ENCODE results near the gene BABAM2.

The BABAM2 gene

GRCh38 chr2:28294451-28294850 lies 403.9 kb downstream of the BABAM2 start:
- in situ Hi-C loops (cut with MboI; ENCODE audit: low sequenced_read_pairs) = no loop called here

- in situ Hi-C loops (cut with MboI; ENCODE audit: low sequenced_read_pairs) = no loop called here
Observed at GRCh38 chr2:28296243-28296642, 405.7 kb downstream of the BABAM2 start.

- in situ Hi-C loops (cut with MboI; ENCODE audit: low sequenced_read_pairs) = no loop called here
Observed at GRCh38 chr2:28296904-28297303, 406.4 kb downstream of the BABAM2 start.

GRCh38 chr2:28297531-28297930 lies 407.0 kb downstream of the BABAM2 start:
- in situ Hi-C loops (cut with MboI; ENCODE audit: low sequenced_read_pairs) = no loop called here

GRCh38 chr2:28298406-28298805 lies 407.9 kb downstream of the BABAM2 start:
- in situ Hi-C loops (cut with MboI; ENCODE audit: low sequenced_read_pairs) = no loop called here

GRCh38 chr2:28300485-28301341 lies 410.2 kb downstream of the BABAM2 start:
- in situ Hi-C loops (cut with MboI; ENCODE audit: low sequenced_read_pairs) = no loop called here

- in situ Hi-C loops (cut with MboI; ENCODE audit: low sequenced_read_pairs) = no loop called here
Observed at GRCh38 chr2:28305202-28305601, 414.7 kb downstream of the BABAM2 start.

- in situ Hi-C loops (cut with MboI; ENCODE audit: low sequenced_read_pairs) = no loop called here
Observed at GRCh38 chr2:28310107-28310506, 419.6 kb downstream of the BABAM2 start.

- in situ Hi-C loops (cut with MboI; ENCODE audit: low sequenced_read_pairs) = no loop called here
Observed at GRCh38 chr2:28311660-28312249, 421.2 kb downstream of the BABAM2 start.

GRCh38 chr2:28312307-28313219 lies 422.0 kb downstream of the BABAM2 start:
- in situ Hi-C loops (cut with MboI; ENCODE audit: low sequenced_read_pairs) = no loop called here

- in situ Hi-C loops (cut with MboI; ENCODE audit: low sequenced_read_pairs) = no loop called here
Observed at GRCh38 chr2:28313220-28313784, 422.8 kb downstream of the BABAM2 start.

GRCh38 chr2:28314968-28315367 lies 424.4 kb downstream of the BABAM2 start:
- in situ Hi-C loops (cut with MboI; ENCODE audit: low sequenced_read_pairs) = no loop called here

GRCh38 chr2:28316546-28317335 lies 426.2 kb downstream of the BABAM2 start:
- in situ Hi-C loops (cut with MboI; ENCODE audit: low sequenced_read_pairs) = no loop called here

- in situ Hi-C loops (cut with MboI; ENCODE audit: low sequenced_read_pairs) = no loop called here
Observed at GRCh38 chr2:28317390-28317789, 426.9 kb downstream of the BABAM2 start.

- in situ Hi-C loops (cut with MboI; ENCODE audit: low sequenced_read_pairs) = no loop called here
Observed at GRCh38 chr2:28318023-28318422, 427.5 kb downstream of the BABAM2 start.

- in situ Hi-C loops (cut with MboI; ENCODE audit: low sequenced_read_pairs) = no loop called here
Observed at GRCh38 chr2:28318462-28319117, 428.1 kb downstream of the BABAM2 start.

- in situ Hi-C loops (cut with MboI; ENCODE audit: low sequenced_read_pairs) = no loop called here
Observed at GRCh38 chr2:28319118-28320008, 428.8 kb downstream of the BABAM2 start.

GRCh38 chr2:28320009-28320365 lies 429.5 kb downstream of the BABAM2 start:
- in situ Hi-C loops (cut with MboI; ENCODE audit: low sequenced_read_pairs) = no loop called here

- in situ Hi-C loops (cut with MboI; ENCODE audit: low sequenced_read_pairs) = no loop called here
Observed at GRCh38 chr2:28320371-28320770, 429.8 kb downstream of the BABAM2 start.

All from HL-60/S4 treated with retinoic acid at 250 ng/mL for 4 days and 3 days (cell line).